Fibroblast of upper back skin (primary cell): ENCODE results near the gene PSMB5.

Experiments used
- DNase-seq: peaks from one replicate; pipeline ENCODE4 v3.0.0-alpha.2; 2013

The PSMB5 gene

DNA sequence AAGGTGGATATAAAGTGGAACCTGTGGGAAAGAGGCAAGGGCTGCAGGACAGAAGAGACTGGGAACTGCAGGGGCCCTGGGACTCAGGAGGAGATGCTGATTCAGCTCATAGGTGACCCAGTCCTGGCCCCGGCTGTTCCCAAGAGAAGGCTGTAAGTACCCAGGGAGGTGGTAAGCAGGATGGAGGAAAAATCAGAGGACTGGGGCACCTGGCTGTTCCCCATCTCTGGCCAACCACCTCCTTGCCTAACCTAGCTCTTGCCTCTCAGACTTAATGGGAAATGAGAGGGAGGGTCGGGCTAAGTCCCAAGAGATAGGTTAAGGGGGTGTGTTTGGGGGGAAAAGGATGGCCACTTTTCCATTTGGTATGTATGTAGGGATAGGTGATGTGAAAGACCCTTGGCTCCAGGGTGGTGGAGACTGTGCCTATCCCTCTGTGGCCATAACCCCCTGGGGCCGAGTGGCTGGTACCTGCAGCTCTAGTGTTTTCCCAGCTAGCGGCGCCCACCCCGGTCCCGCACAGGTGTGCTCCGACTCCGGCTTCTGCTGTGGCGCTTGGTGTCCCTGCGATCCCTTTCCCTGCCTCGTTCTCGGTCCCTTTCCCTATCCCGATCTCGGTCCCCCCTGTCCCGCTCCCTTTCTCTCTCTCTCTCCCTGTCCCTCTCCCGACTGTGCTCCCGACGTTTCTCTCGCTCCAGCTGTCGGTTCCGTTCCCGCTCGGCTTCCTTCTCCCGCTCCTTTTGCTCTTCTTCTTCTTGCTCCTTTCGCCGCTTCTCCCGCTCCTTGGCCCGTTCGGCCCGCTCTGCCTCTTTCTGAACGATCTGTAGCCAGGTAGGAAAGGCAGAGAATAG lies 24.2 kb upstream of the PSMB5 start:
- no peak for DNase-seq

DNA sequence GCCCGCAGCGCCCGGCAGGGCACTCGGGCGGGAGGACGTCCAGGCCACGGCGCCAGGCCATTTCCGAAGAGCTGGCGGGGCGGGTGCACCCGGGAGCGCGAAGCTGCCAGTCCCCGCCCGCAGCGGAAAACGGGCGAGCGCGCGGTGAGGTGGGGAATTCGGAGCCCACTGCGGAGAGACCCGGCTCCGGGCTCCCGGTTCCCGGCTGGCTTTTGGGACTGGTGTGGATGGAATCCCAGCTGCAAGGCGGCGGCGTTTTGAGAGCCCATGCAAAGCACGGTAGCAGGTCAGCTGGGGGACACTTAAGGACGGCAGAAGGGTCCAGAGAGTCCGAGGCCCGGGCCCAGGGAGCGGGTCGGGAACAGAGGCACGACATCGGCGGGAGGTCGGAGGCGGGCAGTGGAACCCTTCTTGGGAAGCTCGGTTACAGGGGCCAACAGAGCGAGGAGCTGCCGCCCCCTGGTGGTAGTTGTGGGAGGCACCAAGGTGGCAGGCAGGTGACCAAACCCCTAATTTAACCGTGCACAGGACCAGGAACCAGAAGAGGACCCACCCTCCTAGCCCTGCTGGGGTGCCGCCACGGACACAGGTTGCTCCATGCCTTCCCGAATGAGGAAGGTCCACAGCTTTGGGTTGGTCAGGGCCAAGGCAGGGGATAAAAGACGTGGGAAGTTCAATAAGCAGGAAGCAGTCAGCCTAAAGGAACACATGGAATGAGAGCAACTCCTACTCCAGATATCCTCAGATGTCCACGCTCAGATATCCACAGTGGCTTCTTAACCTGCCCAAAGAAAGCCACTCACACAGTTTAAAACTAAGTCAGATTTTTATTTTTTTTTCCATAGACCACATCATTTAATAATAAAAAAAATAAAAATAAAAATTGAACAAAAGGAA lies 23.3 kb upstream of the PSMB5 start:
- DNase-seq: peak; percentile 79

- peak; percentile 67 for DNase-seq
These were observed 22.5 kb upstream of the PSMB5 start, which contains the start of gene CDH24 for GRCh38 chr14:23056956-23057756. Gene CDH24, minus strand, starts transcription at chr14:23057520. Its CDS starts 1,787 bp downstream, at chr14:23055733.

GRCh38 chr14:23056145-23056955 lies 21.6 kb upstream of the PSMB5 start:
- DNase-seq: peak; percentile 57

GRCh38 chr14:23055621-23056144 lies 21.0 kb upstream of the PSMB5 start:
- DNase-seq: no peak

DNA sequence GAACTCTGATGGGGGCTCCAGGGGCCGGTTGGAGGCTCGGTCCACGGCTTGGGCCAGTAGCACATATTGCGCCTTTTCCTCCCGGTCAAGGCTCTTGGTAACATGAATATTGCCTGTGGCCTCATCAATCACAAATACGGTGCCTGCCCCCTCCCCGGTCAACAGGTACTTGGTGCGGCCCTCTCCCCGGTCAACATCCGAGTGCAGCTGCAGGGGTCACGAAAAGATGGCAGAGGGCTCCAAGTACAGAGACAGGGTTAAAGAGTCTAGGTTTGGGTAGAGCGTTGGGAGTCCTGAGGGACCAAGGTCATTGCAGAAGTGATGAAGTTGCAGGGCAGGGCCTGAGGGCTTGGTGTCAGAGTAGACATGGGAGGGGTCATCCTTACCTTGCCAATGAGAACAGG lies 20.4 kb upstream of the PSMB5 start:
- no peak for DNase-seq

DNA sequence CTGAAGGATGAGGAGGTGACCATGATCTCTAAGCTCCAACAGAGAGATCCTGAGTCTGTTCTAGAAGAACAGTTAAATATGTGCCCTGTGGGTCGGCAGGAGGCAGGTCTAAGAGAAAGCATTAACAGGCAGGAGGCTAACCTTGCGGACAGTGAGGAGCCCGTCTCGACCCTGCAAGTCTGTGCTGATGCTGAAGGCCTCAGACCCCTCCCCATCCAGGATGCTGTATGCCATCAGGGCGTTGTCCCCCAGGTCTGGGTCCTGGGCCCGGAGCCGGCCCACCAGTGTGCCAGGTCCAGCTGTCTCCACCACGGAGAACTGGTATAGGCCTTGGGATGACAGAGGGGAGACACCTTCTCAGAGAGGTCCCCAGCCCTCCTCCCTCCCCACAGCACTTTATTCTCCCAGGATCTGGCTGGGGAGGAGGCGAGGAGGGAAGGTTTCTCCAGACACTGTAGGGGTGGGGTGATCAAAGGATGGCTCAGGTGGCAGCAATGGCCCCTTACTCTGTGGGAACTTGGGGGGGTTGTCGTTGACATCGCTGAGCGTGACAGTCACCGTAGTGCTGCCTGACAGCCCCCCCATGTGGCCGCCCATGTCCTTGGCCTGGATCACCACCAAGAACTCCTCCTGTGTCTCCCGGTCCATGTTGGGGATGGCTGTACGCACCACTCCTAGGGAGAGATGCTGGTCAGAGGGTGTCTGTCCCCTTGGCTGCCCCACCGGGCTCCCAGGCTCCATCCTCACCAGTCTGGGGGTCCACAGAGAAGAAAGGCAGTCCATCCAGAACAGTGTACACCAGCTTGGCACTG lies 19.5 kb upstream of the PSMB5 start:
- DNase-seq: no peak

DNA sequence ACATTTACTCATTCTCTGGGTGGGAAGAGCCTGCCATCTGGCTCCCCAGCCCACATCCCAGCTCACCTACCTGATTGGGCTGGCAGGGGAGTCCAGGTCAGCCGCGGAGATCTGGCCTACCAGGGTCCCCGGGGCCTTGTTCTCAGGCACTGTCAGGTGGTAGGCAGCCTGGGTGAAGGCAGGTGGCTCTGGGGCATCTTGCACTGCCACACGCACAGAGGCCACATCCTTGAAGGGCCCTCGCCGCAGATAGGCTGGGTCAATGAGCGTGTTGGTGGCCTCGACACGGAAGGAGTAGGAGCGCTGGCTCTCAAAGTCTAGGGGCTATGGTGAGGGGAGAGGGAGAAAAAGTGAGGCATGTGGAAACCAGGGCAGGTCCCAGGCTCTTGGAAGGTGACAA lies 18.7 kb upstream of the PSMB5 start:
- DNase-seq: no peak

GRCh38 chr14:23052671-23053070 lies 18.0 kb upstream of the PSMB5 start:
- DNase-seq: no peak

- no peak for DNase-seq
These were observed 17.5 kb upstream of the PSMB5 start for GRCh38 chr14:23052182-23052623.

GRCh38 chr14:23051141-23052057 lies 16.7 kb upstream of the PSMB5 start:
- no peak for DNase-seq

- DNase-seq: no peak
These were observed 14.3 kb upstream of the PSMB5 start for GRCh38 chr14:23049011-23049410.

DNA sequence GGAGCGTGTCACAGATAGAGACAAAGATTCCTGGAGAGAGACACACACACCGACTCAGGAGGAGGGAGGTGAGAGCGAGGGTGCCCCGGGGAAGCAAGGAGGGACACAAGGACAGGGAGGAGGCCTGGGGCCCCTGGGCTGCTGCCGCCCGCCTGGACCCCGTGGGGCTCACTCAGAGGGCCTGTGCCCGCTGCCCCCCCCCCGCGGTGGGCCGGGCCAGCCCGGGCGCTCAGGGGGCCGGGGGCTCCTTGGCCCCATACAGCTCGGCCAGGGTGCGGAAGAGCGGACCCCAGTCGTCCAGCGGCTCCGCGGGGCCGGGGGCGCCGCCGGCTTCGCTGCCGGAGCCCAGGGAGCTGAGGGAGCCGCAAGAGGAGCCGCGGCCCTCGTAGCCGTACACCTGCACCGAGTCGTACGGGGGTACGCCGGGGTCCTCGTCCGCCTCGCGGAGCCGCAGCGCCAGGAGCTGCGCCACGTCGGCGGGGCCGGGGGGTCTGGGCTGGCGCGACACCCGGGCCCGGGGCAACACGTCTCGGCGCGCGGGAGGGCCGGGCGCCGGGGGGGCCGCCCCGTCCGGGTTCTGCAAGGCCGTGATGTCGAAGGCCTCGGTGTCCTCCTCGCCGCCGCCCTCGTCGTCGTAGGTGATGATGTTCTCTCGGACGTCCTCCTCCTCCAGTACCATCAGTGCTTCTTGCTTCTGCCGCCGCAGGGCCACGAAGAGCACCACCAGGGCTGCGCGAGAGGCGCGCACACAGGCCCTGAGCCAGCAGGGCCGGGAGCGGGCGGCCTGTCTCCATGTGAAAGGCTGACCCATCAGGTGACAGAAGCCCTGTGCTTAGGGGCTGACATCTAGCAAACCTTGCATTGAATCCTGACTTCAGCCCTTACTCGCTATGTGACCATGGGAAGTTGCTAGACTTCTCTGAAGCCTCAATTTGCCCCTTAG lies 13.3 kb upstream of the PSMB5 start:
- DNase-seq: no peak

DNA sequence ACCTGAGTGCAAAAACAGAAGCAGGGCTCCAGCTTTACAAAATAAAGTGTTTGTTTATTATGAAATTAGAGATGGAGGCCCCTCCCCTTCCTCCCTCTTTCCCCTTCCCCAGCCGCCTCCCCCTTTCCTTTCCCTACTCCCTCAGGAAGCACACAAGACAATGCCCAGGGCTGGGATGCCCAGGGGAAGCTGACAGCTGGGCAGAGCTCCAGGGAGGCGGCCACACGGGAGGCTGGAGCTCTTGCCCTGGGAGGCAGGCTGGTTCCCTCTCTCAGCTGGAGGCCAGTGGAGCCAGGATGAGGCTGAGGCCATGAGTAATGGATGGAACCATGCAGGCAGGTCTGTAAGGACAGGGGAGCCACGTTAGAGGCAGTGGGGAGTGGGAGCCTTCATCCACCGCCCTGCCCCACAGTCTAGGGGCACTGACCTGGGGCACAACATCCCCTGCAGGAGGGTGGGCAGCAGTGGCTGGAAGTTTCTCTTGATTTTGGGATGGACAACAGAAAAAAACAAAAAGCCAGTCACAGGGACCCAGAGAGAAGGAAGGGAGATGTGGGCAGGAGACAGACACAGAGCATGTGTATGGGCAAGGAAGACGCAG lies 12.4 kb upstream of the PSMB5 start:
- DNase-seq: no peak

- no peak for DNase-seq
These were observed 11.0 kb upstream of the PSMB5 start for GRCh38 chr14:23045419-23046357.

- DNase-seq: no peak
These were observed 10.1 kb upstream of the PSMB5 start for GRCh38 chr14:23044840-23045239.

GRCh38 chr14:23043754-23044153 lies 9.1 kb upstream of the PSMB5 start:
- no peak for DNase-seq
